Upper lobe of left lung (tissue), 4 donors: ENCODE data around the gene LTBP4.
"Not testable (repeated sequence)": the region's sequence is repeated elsewhere in the genome, so short reads cannot be mapped to it uniquely, and the experiment has no call there.

Experiments
- CTCF ChIP-seq, 6 experiments: fragments of 450-650 bp in 4 of 6; fragments of 200-600 bp in 2 of 6; sonication (generic) in 2 of 6; IDR thresholded peaks; one replicate each; pipeline ENCODE4 v1.5.1; 2016 to 2019; ENCODE audit warnings: antibody characterized with exemption in 6 of 6
- EP300 ChIP-seq, 4 donors: sonication (generic); formaldehyde crosslinking; IDR thresholded peaks; one replicate each; pipeline ENCODE4 v1.5.1; 2017; ENCODE audit warnings: antibody characterized with exemption in 4 of 4, control low read depth in 2 of 4
- POLR2A ChIP-seq, 4 donors: fragments of 450-650 bp; IDR thresholded peaks; one replicate each; pipeline ENCODE4 v1.5.1; 2016 to 2017; ENCODE audit warnings: antibody characterized with exemption in 4 of 4, mild to moderate bottlenecking in 2 of 4
- POLR2AphosphoS5 ChIP-seq, 2 donors: sonication (generic); formaldehyde crosslinking; IDR thresholded peaks; one replicate each; pipeline ENCODE4 v1.5.1; 2017; ENCODE audit warnings: antibody characterized with exemption in 2 of 2

GRCh38 chr19:40624369-40625153 is 23.4 kb downstream of the LTBP4 start:
- TF ChIP-seq CTCF, POLR2A, POLR2AphosphoS5, EP300 (IDR thresholded peaks at IDR 0.05): not testable (repeated sequence)
